DOHH2 (cell line): ENCODE data around the gene EPB41L3.

Experiments
- EZH2phosphoT487 ChIP-seq: fragments of 200-600 bp; sonication (generic); IDR thresholded peaks from 2 replicates; pipeline ENCODE4 v1.6.1; 2017; ENCODE audit warnings: borderline replicate concordance, mild to moderate bottlenecking, antibody characterized with exemption, low read length, moderate library complexity, mixed read lengths
- TF ChIP-seq, protein P1 (sequence below): fragments of 200-600 bp; sonication (generic); IDR thresholded peaks from one replicate; pipeline ENCODE4 v1.5.1; 2014; ENCODE audit warnings: antibody characterized with exemption, mild to moderate bottlenecking, low read depth, low read length; ENCODE audit not compliant: poor library complexity, severe bottlenecking

DNA sequence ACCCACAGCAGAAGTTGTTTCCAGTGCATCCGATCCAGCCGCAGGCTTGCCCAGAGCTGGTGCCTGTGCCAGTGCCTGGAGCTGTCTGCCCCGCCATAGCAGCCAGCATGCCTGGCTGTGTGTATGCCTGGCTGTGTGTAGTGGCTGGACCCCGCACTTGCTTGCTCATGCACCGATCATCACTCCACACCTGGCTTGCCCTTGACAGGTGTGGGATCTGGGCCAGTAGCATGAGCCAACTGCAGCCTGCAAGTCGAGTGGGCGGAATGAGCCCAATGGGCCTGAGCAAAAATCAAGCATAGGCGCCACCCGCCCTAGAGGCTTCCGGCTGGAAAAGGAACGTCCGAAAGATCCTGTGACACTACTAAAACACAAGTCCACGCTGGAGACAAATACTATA, 74.5 kb downstream of the EPB41L3 start:
- TF ChIP-seq, protein P1, sequence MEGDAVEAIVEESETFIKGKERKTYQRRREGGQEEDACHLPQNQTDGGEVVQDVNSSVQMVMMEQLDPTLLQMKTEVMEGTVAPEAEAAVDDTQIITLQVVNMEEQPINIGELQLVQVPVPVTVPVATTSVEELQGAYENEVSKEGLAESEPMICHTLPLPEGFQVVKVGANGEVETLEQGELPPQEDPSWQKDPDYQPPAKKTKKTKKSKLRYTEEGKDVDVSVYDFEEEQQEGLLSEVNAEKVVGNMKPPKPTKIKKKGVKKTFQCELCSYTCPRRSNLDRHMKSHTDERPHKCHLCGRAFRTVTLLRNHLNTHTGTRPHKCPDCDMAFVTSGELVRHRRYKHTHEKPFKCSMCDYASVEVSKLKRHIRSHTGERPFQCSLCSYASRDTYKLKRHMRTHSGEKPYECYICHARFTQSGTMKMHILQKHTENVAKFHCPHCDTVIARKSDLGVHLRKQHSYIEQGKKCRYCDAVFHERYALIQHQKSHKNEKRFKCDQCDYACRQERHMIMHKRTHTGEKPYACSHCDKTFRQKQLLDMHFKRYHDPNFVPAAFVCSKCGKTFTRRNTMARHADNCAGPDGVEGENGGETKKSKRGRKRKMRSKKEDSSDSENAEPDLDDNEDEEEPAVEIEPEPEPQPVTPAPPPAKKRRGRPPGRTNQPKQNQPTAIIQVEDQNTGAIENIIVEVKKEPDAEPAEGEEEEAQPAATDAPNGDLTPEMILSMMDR, result no peak
- TF ChIP-seq EZH2phosphoT487, result no peak
